RWPE1 (cell line): ENCODE results near the gene ABCD1.

Experiments
- CTCF ChIA-PET: fragments of 350-600 bp; sonication (Branson Sonifier 250); formaldehyde crosslinking; extraction: SDS; loops from one replicate; lab custom pipeline; 2021; lab: Yijun Ruan, JAX
- POLR2A ChIA-PET: fragments of 400-600 bp; formaldehyde crosslinking; extraction: SDS; loops from one replicate; lab custom pipeline; 2020; ENCODE audit warnings: antibody characterized with exemption; ENCODE audit not compliant: low non-redundant PET; lab: Yijun Ruan, JAX
- DNase-seq: peaks from one replicate; pipeline ENCODE4 v3.0.0; 2012; ENCODE audit warnings: low spot score
- H3K27ac ChIP-seq: fragments of 450-650 bp; 2 replicates; pipeline ENCODE4 v1.5.1; 2017
- CTCF ChIP-seq: fragments of 450-650 bp; conservative IDR thresholded peaks from 2 replicates; pipeline ENCODE4 v1.5.1; 2017; ENCODE audit warnings: low read depth, mild to moderate bottlenecking

ABCD1 gene

GRCh38 chrX:153707406-153707805 is 17.2 kb upstream of the ABCD1 start:
- TF ChIP-seq CTCF: no peak
- H3K27ac ChIP-seq: no peak overlapping the region
- ChIA-PET CTCF (no interaction called here), POLR2A (no interaction called here)
- no peak for DNase-seq

GRCh38 chrX:153708415-153708814 is 16.2 kb upstream of the ABCD1 start:
- CTCF ChIA-PET: interaction anchor here (1.1 kb wide), 1 partner anchor 154 kb away, joined by 7 read pairs; no protein-coding TSS in a partner anchor
- H3K27ac ChIP-seq: peak overlapping the region; percentile 85
- peak; percentile 73 for TF ChIP-seq CTCF
- peak; percentile 68 for DNase-seq
- POLR2A ChIA-PET: no interaction called here

GRCh38 chrX:153709726-153710674 is 14.7 kb upstream of the ABCD1 start:
- CTCF ChIA-PET: interaction anchor here (0.7 kb wide), 1 partner anchor 681 kb away, joined by 3 read pairs; no protein-coding TSS in a partner anchor

GRCh38 chrX:153714256-153714655 is 10.4 kb upstream of the ABCD1 start:
- H3K27ac ChIP-seq: peak overlapping the region; percentile 43; the same call in 1 of the 2 replicates
- POLR2A ChIA-PET: no interaction called here
- no peak for DNase-seq
- TF ChIP-seq CTCF: no peak
- CTCF ChIA-PET: no interaction called here

More at GRCh38 chrX:153709726-153710674, 14.7 kb upstream of the ABCD1 start:
- no peak for TF ChIP-seq CTCF
- DNase-seq: no peak
- H3K27ac ChIP-seq: peak overlapping the region; percentile 85
- POLR2A ChIA-PET: no interaction called here

GRCh38 chrX:153717445-153717844 is 7.2 kb upstream of the ABCD1 start:
- POLR2A ChIA-PET: no interaction called here
- no peak overlapping the region for H3K27ac ChIP-seq
- CTCF ChIA-PET: no interaction called here
- no peak for DNase-seq
- no peak for TF ChIP-seq CTCF

GRCh38 chrX:153719238-153719637 is 5.4 kb upstream of the ABCD1 start:
- no peak for DNase-seq
- ChIA-PET POLR2A (no interaction called here), CTCF (no interaction called here)
- TF ChIP-seq CTCF: no peak
- peak overlapping the region; percentile 44 for H3K27ac ChIP-seq
